Measurements from ENCODE around the gene KDM4E.

The KDM4E gene

GRCh38 chr11:95024958-95025357 lies at the start of gene KDM4E:
KDM4E (plus strand) TSS chr11:95025258; CDS start chr11:95025558, 300 bp downstream.
- Histone ChIP-seq H3K9ac (ENCODE audit: low read depth, low read length) (no peak within 1 kb of the TSS), H3K27me3 (ENCODE audit: control insufficient read depth, insufficient read depth, low read length) (no peaks in the 10 kb centered on the region), H3K4me3 (ENCODE audit: low read depth, low read length) (no peak within 1 kb of the TSS), H3K9me3 (ENCODE audit: control insufficient read depth, insufficient read depth, low read length) (no peaks in the 10 kb centered on the region), H3K36me3 (ENCODE audit: control insufficient read depth, insufficient read depth, low read length) (no peaks in the 10 kb centered on the region), H3K4me1 (ENCODE audit: control insufficient read depth, insufficient read depth, low read length) (no peaks in the 10 kb centered on the region)

GRCh38 chr11:94975599-94975998 lies 49.5 kb upstream of the KDM4E start:
- H3K9ac ChIP-seq (ENCODE audit: low read depth, low read length): no peak overlapping the region
- no peaks in the 10 kb centered on the region for H3K4me1 ChIP-seq (ENCODE audit: control insufficient read depth, insufficient read depth, low read length)
- H3K9me3 ChIP-seq (ENCODE audit: control insufficient read depth, insufficient read depth, low read length): no peaks in the 10 kb centered on the region
- peaks cover 2% of the 10 kb centered on the region for H3K36me3 ChIP-seq (ENCODE audit: control insufficient read depth, insufficient read depth, low read length)
- H3K4me3 ChIP-seq (ENCODE audit: low read depth, low read length): no peak overlapping the region
- no peaks in the 10 kb centered on the region for H3K27me3 ChIP-seq (ENCODE audit: control insufficient read depth, insufficient read depth, low read length)

GRCh38 chr11:94987378-94987777 lies 37.7 kb upstream of the KDM4E start:
- Histone ChIP-seq H3K9ac (ENCODE audit: low read depth, low read length) (no peak overlapping the region), H3K4me1 (ENCODE audit: control insufficient read depth, insufficient read depth, low read length) (no peaks in the 10 kb centered on the region), H3K9me3 (ENCODE audit: control insufficient read depth, insufficient read depth, low read length) (no peaks in the 10 kb centered on the region), H3K4me3 (ENCODE audit: low read depth, low read length) (no peak overlapping the region), H3K27me3 (ENCODE audit: control insufficient read depth, insufficient read depth, low read length) (no peaks in the 10 kb centered on the region), H3K36me3 (ENCODE audit: control insufficient read depth, insufficient read depth, low read length) (no peaks in the 10 kb centered on the region)

GRCh38 chr11:94988748-94989147 lies 36.3 kb upstream of the KDM4E start:
- Histone ChIP-seq H3K9ac (ENCODE audit: low read depth, low read length) (no peak overlapping the region), H3K27me3 (ENCODE audit: control insufficient read depth, insufficient read depth, low read length) (no peaks in the 10 kb centered on the region), H3K9me3 (ENCODE audit: control insufficient read depth, insufficient read depth, low read length) (no peaks in the 10 kb centered on the region), H3K36me3 (ENCODE audit: control insufficient read depth, insufficient read depth, low read length) (no peaks in the 10 kb centered on the region), H3K4me3 (ENCODE audit: low read depth, low read length) (no peak overlapping the region), H3K4me1 (ENCODE audit: control insufficient read depth, insufficient read depth, low read length) (no peaks in the 10 kb centered on the region)

- Histone ChIP-seq H3K4me3 (ENCODE audit: low read depth, low read length) (no peak overlapping the region), H3K9me3 (ENCODE audit: control insufficient read depth, insufficient read depth, low read length) (no peaks in the 10 kb centered on the region), H3K27me3 (ENCODE audit: control insufficient read depth, insufficient read depth, low read length) (no peaks in the 10 kb centered on the region), H3K9ac (ENCODE audit: low read depth, low read length) (no peak overlapping the region), H3K36me3 (ENCODE audit: control insufficient read depth, insufficient read depth, low read length) (peaks cover 2% of the 10 kb centered on the region), H3K4me1 (ENCODE audit: control insufficient read depth, insufficient read depth, low read length) (no peaks in the 10 kb centered on the region)
Observed at GRCh38 chr11:94993400-94993943, 31.6 kb upstream of the KDM4E start.

GRCh38 chr11:94997437-94997836 lies 27.6 kb upstream of the KDM4E start:
- H3K4me3 ChIP-seq (ENCODE audit: low read depth, low read length): no peak overlapping the region
- H3K36me3 ChIP-seq (ENCODE audit: control insufficient read depth, insufficient read depth, low read length): peaks cover 2% of the 10 kb centered on the region
- H3K9me3 ChIP-seq (ENCODE audit: control insufficient read depth, insufficient read depth, low read length): no peaks in the 10 kb centered on the region
- H3K4me1 ChIP-seq (ENCODE audit: control insufficient read depth, insufficient read depth, low read length): no peaks in the 10 kb centered on the region
- no peak overlapping the region for H3K9ac ChIP-seq (ENCODE audit: low read depth, low read length)
- no peaks in the 10 kb centered on the region for H3K27me3 ChIP-seq (ENCODE audit: control insufficient read depth, insufficient read depth, low read length)

GRCh38 chr11:94998285-94998684 lies 26.8 kb upstream of the KDM4E start:
- Histone ChIP-seq H3K4me3 (ENCODE audit: low read depth, low read length) (no peak overlapping the region), H3K36me3 (ENCODE audit: control insufficient read depth, insufficient read depth, low read length) (peaks cover 2% of the 10 kb centered on the region), H3K9me3 (ENCODE audit: control insufficient read depth, insufficient read depth, low read length) (no peaks in the 10 kb centered on the region)

GRCh38 chr11:95003716-95004115 lies 21.3 kb upstream of the KDM4E start:
- Histone ChIP-seq H3K9ac (ENCODE audit: low read depth, low read length) (no peak overlapping the region), H3K36me3 (ENCODE audit: control insufficient read depth, insufficient read depth, low read length) (no peaks in the 10 kb centered on the region), H3K4me1 (ENCODE audit: control insufficient read depth, insufficient read depth, low read length) (no peaks in the 10 kb centered on the region), H3K27me3 (ENCODE audit: control insufficient read depth, insufficient read depth, low read length) (no peaks in the 10 kb centered on the region), H3K9me3 (ENCODE audit: control insufficient read depth, insufficient read depth, low read length) (no peaks in the 10 kb centered on the region), H3K4me3 (ENCODE audit: low read depth, low read length) (no peak overlapping the region)

More at GRCh38 chr11:94998285-94998684, 26.8 kb upstream of the KDM4E start:
- Histone ChIP-seq H3K9ac (ENCODE audit: low read depth, low read length) (no peak overlapping the region), H3K27me3 (ENCODE audit: control insufficient read depth, insufficient read depth, low read length) (no peaks in the 10 kb centered on the region), H3K4me1 (ENCODE audit: control insufficient read depth, insufficient read depth, low read length) (no peaks in the 10 kb centered on the region)

- Histone ChIP-seq H3K4me1 (ENCODE audit: control insufficient read depth, insufficient read depth, low read length) (no peaks in the 10 kb centered on the region), H3K9me3 (ENCODE audit: control insufficient read depth, insufficient read depth, low read length) (no peaks in the 10 kb centered on the region), H3K4me3 (ENCODE audit: low read depth, low read length) (no peak overlapping the region), H3K27me3 (ENCODE audit: control insufficient read depth, insufficient read depth, low read length) (peaks cover 2% of the 10 kb centered on the region), H3K9ac (ENCODE audit: low read depth, low read length) (no peak overlapping the region), H3K36me3 (ENCODE audit: control insufficient read depth, insufficient read depth, low read length) (no peaks in the 10 kb centered on the region)
Observed at GRCh38 chr11:95005642-95006041, 19.4 kb upstream of the KDM4E start.

- Histone ChIP-seq H3K9me3 (ENCODE audit: control insufficient read depth, insufficient read depth, low read length) (no peaks in the 10 kb centered on the region), H3K4me1 (ENCODE audit: control insufficient read depth, insufficient read depth, low read length) (no peaks in the 10 kb centered on the region), H3K9ac (ENCODE audit: low read depth, low read length) (no peak overlapping the region), H3K36me3 (ENCODE audit: control insufficient read depth, insufficient read depth, low read length) (no peaks in the 10 kb centered on the region), H3K27me3 (ENCODE audit: control insufficient read depth, insufficient read depth, low read length) (peaks cover 2% of the 10 kb centered on the region), H3K4me3 (ENCODE audit: low read depth, low read length) (no peak overlapping the region)
Observed at GRCh38 chr11:95011376-95011775, 13.7 kb upstream of the KDM4E start.

GRCh38 chr11:95014184-95014821 lies 10.8 kb upstream of the KDM4E start:
- peaks cover 2% of the 10 kb centered on the region for H3K27me3 ChIP-seq (ENCODE audit: control insufficient read depth, insufficient read depth, low read length)
- H3K9ac ChIP-seq (ENCODE audit: low read depth, low read length): no peak overlapping the region
- no peak overlapping the region for H3K4me3 ChIP-seq (ENCODE audit: low read depth, low read length)
- no peaks in the 10 kb centered on the region for H3K4me1 ChIP-seq (ENCODE audit: control insufficient read depth, insufficient read depth, low read length)
- no peaks in the 10 kb centered on the region for H3K36me3 ChIP-seq (ENCODE audit: control insufficient read depth, insufficient read depth, low read length)
- H3K9me3 ChIP-seq (ENCODE audit: control insufficient read depth, insufficient read depth, low read length): no peaks in the 10 kb centered on the region

- H3K9me3 ChIP-seq (ENCODE audit: control insufficient read depth, insufficient read depth, low read length): no peaks in the 10 kb centered on the region
- H3K9ac ChIP-seq (ENCODE audit: low read depth, low read length): no peak overlapping the region
- no peaks in the 10 kb centered on the region for H3K36me3 ChIP-seq (ENCODE audit: control insufficient read depth, insufficient read depth, low read length)
- H3K4me3 ChIP-seq (ENCODE audit: low read depth, low read length): no peak overlapping the region
- H3K4me1 ChIP-seq (ENCODE audit: control insufficient read depth, insufficient read depth, low read length): no peaks in the 10 kb centered on the region
- no peaks in the 10 kb centered on the region for H3K27me3 ChIP-seq (ENCODE audit: control insufficient read depth, insufficient read depth, low read length)
Observed at GRCh38 chr11:95016139-95016538, 8.9 kb upstream of the KDM4E start.
